CD4-positive, alpha-beta T cell (primary cell): ENCODE measurements around the gene EFCAB14. TPM values are rescaled to one million over a fixed set of nuclear protein-coding genes. Genes with fewer than 3 reads are reported as not detected.

ENCODE experiments used
- ATAC-seq: fragments of 200-7000 bp; cut with Tn5 transposase; one replicate; pipeline ENCODE4 v1.10.0; 2022; ENCODE audit warnings: mild to moderate bottlenecking; ENCODE audit not compliant: poor library complexity
- CTCF ChIA-PET: fragments of 350-600 bp; sonication (Branson Sonifier 250); formaldehyde crosslinking; loops from one replicate; lab custom pipeline; 2021; ENCODE audit warnings: antibody characterized with exemption, inconsistent platforms; lab: Charles Lee
- POLR2A ChIA-PET: fragments of 350-600 bp; sonication (Branson Sonifier 250); formaldehyde crosslinking; loops from one replicate; lab custom pipeline; 2021; ENCODE audit warnings: antibody characterized with exemption, inconsistent platforms; lab: Charles Lee
- DNase-seq, 14 experiments: peaks; one replicate each; pipeline ENCODE4 v3.0.0-alpha.2; 2013 to 2020; ENCODE audit warnings: mixed read lengths in 2 of 14
- H3K27ac ChIP-seq, 2 donors: one replicate each; pipeline versions ENCODE4 v1.5.1 to v1.7.0; 2013; ENCODE audit warnings: low read length in 2 of 2, low read depth in 1 of 2, mild to moderate bottlenecking in 1 of 2
- H3K27me3 ChIP-seq, 2 experiments: 1 replicate in 1 of 2; 2 replicates in 1 of 2; pipeline versions ENCODE4 v1.6.1 to v1.7.0; 2013; ENCODE audit warnings: low read length in 2 of 2, control low read depth in 1 of 2, mild to moderate bottlenecking in 1 of 2, moderate library complexity in 1 of 2; ENCODE audit not compliant: insufficient read depth in 2 of 2, control insufficient read depth in 1 of 2
- H3K36me3 ChIP-seq: one replicate; pipeline ENCODE4 v1.6.1; 2013; ENCODE audit warnings: low read length, control low read depth; ENCODE audit not compliant: insufficient read depth
- H3K4me1 ChIP-seq: one replicate; pipeline ENCODE4 v1.6.1; 2013; ENCODE audit warnings: low read length, control low read depth; ENCODE audit not compliant: insufficient read depth
- H3K4me3 ChIP-seq: one replicate; pipeline ENCODE4 v1.5.1; 2013; ENCODE audit warnings: mild to moderate bottlenecking, low read length, moderate library complexity
- H3K9me3 ChIP-seq, 2 experiments: 1 replicate in 1 of 2; 2 replicates in 1 of 2; pipeline versions ENCODE4 v1.6.1 to v1.7.0; 2013; ENCODE audit warnings: low read length in 2 of 2, mild to moderate bottlenecking in 2 of 2, control low read depth in 1 of 2, moderate library complexity in 1 of 2; ENCODE audit not compliant: control insufficient read depth in 1 of 2, insufficient read depth in 1 of 2
- H3K27ac Mint-ChIP-seq: one replicate; pipeline ENCODE4 v1.8.0; 2020; ENCODE audit warnings: mixed read lengths
- H3K27me3 Mint-ChIP-seq: one replicate; pipeline ENCODE4 v1.8.0; 2021; ENCODE audit warnings: mixed read lengths
- H3K36me3 Mint-ChIP-seq: one replicate; pipeline ENCODE4 v1.8.0; 2021; ENCODE audit warnings: low read depth, mixed read lengths
- H3K4me1 Mint-ChIP-seq: one replicate; pipeline ENCODE4 v1.8.0; 2021; ENCODE audit warnings: low read depth, mixed read lengths
- H3K4me3 Mint-ChIP-seq: one replicate; pipeline ENCODE4 v1.8.0; 2020; ENCODE audit warnings: mild to moderate bottlenecking, mixed read lengths
- H3K9me3 Mint-ChIP-seq: one replicate; pipeline ENCODE4 v1.8.0; 2020; ENCODE audit warnings: mixed read lengths
- intact Hi-C, 2 experiments: fragments of 100-400 bp; cut with DNase I in 1 of 2; cut with micrococcal nuclease in 1 of 2; formaldehyde crosslinking; loops; one replicate each; pipeline versions ENCODE4 v1.15.1 to v1.9.0; 2023 to 2025; cut with DNase I, micrococcal nuclease
- total RNA-seq, 174 experiments: library from RNA in 2 of 174; stranded (reverse) in 2 of 174; gene quantifications; one replicate each; pipeline ENCODE4 v1.2.3 and lab custom pipeline; 2021 to 2026
- TF ChIP-seq, protein P1 (sequence below): fragments of 200-600 bp; IDR thresholded peaks from one replicate; pipeline ENCODE4 v1.8.0; 2022; ENCODE audit warnings: antibody characterized with exemption, mild to moderate bottlenecking

EFCAB14 gene
- total RNA-seq, 2 experiments from 2014 or later = 36.8 to 38.3 TPM

- intact Hi-C loops = no loop called here
- Histone ChIP-seq H3K9me3 (peaks cover 18 to 40% of the 10 kb centered on the region in 2 experiments), H3K27ac (no peak overlapping the region), H3K4me1 (no peaks in the 10 kb centered on the region), H3K27me3 (peaks cover 16 to 38% of the 10 kb centered on the region in 2 experiments), H3K36me3 (no peaks in the 10 kb centered on the region), H3K4me3 (no peak overlapping the region)
- H3K27me3 Mint-ChIP-seq = peaks cover 60% of the 10 kb centered on the region
- ATAC-seq = no peak
- ChIA-PET POLR2A (no interaction called here), CTCF (no interaction called here)
- no peak for DNase-seq
- no peaks in the 10 kb centered on the region for H3K4me1 Mint-ChIP-seq
- peaks cover 6% of the 10 kb centered on the region for H3K36me3 Mint-ChIP-seq
- peaks cover 10% of the 10 kb centered on the region for H3K9me3 Mint-ChIP-seq
- no peak overlapping the region for H3K27ac Mint-ChIP-seq
- TF ChIP-seq, protein P1, sequence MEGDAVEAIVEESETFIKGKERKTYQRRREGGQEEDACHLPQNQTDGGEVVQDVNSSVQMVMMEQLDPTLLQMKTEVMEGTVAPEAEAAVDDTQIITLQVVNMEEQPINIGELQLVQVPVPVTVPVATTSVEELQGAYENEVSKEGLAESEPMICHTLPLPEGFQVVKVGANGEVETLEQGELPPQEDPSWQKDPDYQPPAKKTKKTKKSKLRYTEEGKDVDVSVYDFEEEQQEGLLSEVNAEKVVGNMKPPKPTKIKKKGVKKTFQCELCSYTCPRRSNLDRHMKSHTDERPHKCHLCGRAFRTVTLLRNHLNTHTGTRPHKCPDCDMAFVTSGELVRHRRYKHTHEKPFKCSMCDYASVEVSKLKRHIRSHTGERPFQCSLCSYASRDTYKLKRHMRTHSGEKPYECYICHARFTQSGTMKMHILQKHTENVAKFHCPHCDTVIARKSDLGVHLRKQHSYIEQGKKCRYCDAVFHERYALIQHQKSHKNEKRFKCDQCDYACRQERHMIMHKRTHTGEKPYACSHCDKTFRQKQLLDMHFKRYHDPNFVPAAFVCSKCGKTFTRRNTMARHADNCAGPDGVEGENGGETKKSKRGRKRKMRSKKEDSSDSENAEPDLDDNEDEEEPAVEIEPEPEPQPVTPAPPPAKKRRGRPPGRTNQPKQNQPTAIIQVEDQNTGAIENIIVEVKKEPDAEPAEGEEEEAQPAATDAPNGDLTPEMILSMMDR = no peak
- H3K4me3 Mint-ChIP-seq = no peak overlapping the region
These were observed 48.9 kb upstream of the EFCAB14 start for GRCh38 chr1:46767649-46768282.

DNA sequence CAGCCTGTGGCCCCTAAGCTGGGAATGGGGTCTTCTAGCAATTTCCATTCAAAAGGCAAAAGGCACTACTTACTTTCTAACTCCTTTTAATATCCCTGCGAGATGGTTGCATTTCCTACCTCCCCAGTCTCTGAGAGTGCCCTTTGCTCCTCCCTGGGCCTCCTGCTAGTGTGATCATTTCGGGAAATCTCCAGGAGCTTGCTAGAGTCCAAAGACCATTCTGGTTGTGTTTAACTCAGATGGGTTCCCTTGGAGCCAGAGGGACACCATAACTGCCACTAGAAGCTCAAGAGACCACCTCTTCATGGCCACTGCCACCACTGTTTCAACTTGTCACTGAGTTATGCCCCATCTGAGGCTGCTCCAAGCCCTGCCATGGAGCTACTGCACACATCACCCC lies 45.5 kb upstream of the EFCAB14 start:
- ChIA-PET CTCF (no interaction called here), POLR2A (no interaction called here)
- TF ChIP-seq, protein P1 = no peak
- no peak for ATAC-seq
- DNase-seq = no peak
- no peak overlapping the region for H3K4me3 Mint-ChIP-seq
- peaks cover 15 to 38% of the 10 kb centered on the region in 2 experiments for H3K27me3 ChIP-seq
- no peaks in the 10 kb centered on the region for H3K36me3 ChIP-seq
- H3K9me3 ChIP-seq = peaks cover 7 to 8% of the 10 kb centered on the region in 2 experiments
- H3K36me3 Mint-ChIP-seq = no peaks in the 10 kb centered on the region
- intact Hi-C loops = no loop called here
- H3K27ac Mint-ChIP-seq = no peak overlapping the region
- H3K4me3 ChIP-seq = no peak overlapping the region
- H3K9me3 Mint-ChIP-seq = no peaks in the 10 kb centered on the region
- no peak overlapping the region for H3K27ac ChIP-seq
- H3K27me3 Mint-ChIP-seq = peaks cover 68% of the 10 kb centered on the region
- no peaks in the 10 kb centered on the region for H3K4me1 ChIP-seq
- no peaks in the 10 kb centered on the region for H3K4me1 Mint-ChIP-seq

DNA sequence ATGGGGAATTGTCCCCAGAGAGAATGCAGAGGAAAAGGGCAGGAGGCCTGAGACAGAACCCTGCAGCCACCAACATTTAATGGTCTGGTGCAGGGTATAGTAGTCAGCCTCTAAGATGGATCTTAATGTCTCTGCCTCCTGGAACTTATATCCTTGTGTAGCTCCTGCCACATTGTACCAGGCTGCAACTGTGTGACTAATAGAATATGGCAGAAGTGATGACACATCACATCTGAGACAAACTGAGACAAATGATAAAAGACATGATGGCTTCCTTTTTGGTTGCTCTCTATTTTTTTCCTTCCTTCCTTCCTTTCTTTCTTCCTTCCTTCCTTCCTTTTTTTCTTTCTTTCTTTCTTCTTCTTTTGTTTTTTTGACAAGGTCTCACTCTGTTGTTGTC lies 42.8 kb upstream of the EFCAB14 start:
- Histone ChIP-seq H3K27me3 (peaks cover 12 to 16% of the 10 kb centered on the region in 2 experiments), H3K9me3 (no peaks in the 10 kb centered on the region), H3K4me1 (no peaks in the 10 kb centered on the region), H3K36me3 (no peaks in the 10 kb centered on the region), H3K27ac (no peak overlapping the region), H3K4me3 (no peak overlapping the region)
- CTCF ChIA-PET = no interaction called here
- Mint-ChIP-seq H3K9me3 (no peaks in the 10 kb centered on the region), H3K27me3 (peaks cover 64% of the 10 kb centered on the region), H3K27ac (no peak overlapping the region), H3K4me3 (no peak overlapping the region), H3K36me3 (no peaks in the 10 kb centered on the region), H3K4me1 (no peaks in the 10 kb centered on the region)
- ATAC-seq = no peak
- intact Hi-C loops = no loop called here
- no peak for DNase-seq
- TF ChIP-seq, protein P1 = no peak
- POLR2A ChIA-PET = no interaction called here
